Trophoblast cell (in vitro differentiated cells and primary cell): Measurements from ENCODE around the gene SFTPB.

Source experiments
- DNase-seq, 2 donors: peaks; one replicate each; pipeline ENCODE4 v3.0.0-alpha.2; 2016
- H2AFZ ChIP-seq: 2 replicates; pipeline ENCODE4 v1.6.1; 2013; ENCODE audit warnings: low read length, moderate library complexity, mild to moderate bottlenecking; ENCODE audit not compliant: insufficient read depth, poor library complexity
- H2AK5ac ChIP-seq: 2 replicates; pipeline ENCODE4 v1.6.1; 2013; ENCODE audit warnings: mild to moderate bottlenecking, low read length
- H2BK120ac ChIP-seq: 2 replicates; pipeline ENCODE4 v1.6.1; 2013; ENCODE audit warnings: low read length, mild to moderate bottlenecking, moderate library complexity; ENCODE audit not compliant: insufficient read depth, poor library complexity
- H2BK12ac ChIP-seq: 2 replicates; pipeline ENCODE4 v1.6.1; 2013; ENCODE audit warnings: mild to moderate bottlenecking, low read length, moderate library complexity
- H2BK5ac ChIP-seq: 2 replicates; pipeline ENCODE4 v1.6.1; 2013; ENCODE audit warnings: low read length, low read depth, moderate library complexity, mild to moderate bottlenecking; ENCODE audit not compliant: poor library complexity
- H3K14ac ChIP-seq: 2 replicates; pipeline ENCODE4 v1.6.1; 2013; ENCODE audit warnings: mild to moderate bottlenecking, low read length
- H3K18ac ChIP-seq: 2 replicates; pipeline ENCODE4 v1.6.1; 2013; ENCODE audit warnings: mild to moderate bottlenecking, low read length
- H3K23ac ChIP-seq: 2 replicates; pipeline ENCODE4 v1.6.1; 2013; ENCODE audit warnings: low read length
- H3K27ac ChIP-seq: 2 replicates; pipeline ENCODE4 v1.5.1; 2013; ENCODE audit warnings: low read depth, mild to moderate bottlenecking, inconsistent platforms, low read length, moderate library complexity
- H3K27me3 ChIP-seq: 2 replicates; pipeline ENCODE4 v1.6.1; 2013; ENCODE audit warnings: inconsistent platforms, mild to moderate bottlenecking, low read length, moderate library complexity; ENCODE audit not compliant: insufficient read depth
- H3K36me3 ChIP-seq, 2 experiments: 1 replicate in 1 of 2; 2 replicates in 1 of 2; pipeline ENCODE4 v1.6.1; 2013; ENCODE audit warnings: low read length in 2 of 2, mild to moderate bottlenecking in 2 of 2, moderate library complexity in 1 of 2; ENCODE audit not compliant: insufficient read depth in 2 of 2, control insufficient read depth in 1 of 2
- H3K4ac ChIP-seq: 2 replicates; pipeline ENCODE4 v1.6.1; 2013; ENCODE audit warnings: low read depth, mild to moderate bottlenecking, low read length, moderate library complexity
- H3K4me1 ChIP-seq, 2 experiments: 1 replicate in 1 of 2; 2 replicates in 1 of 2; pipeline ENCODE4 v1.6.1; 2013; ENCODE audit warnings: low read length in 2 of 2, mild to moderate bottlenecking in 2 of 2, moderate library complexity in 1 of 2; ENCODE audit not compliant: insufficient read depth in 2 of 2, control insufficient read depth in 1 of 2
- H3K4me2 ChIP-seq: 2 replicates; pipeline ENCODE4 v1.6.1; 2013; ENCODE audit warnings: inconsistent platforms, mild to moderate bottlenecking, low read length, moderate library complexity
- H3K4me3 ChIP-seq: 2 replicates; pipeline ENCODE4 v1.5.1; 2013; ENCODE audit warnings: mild to moderate bottlenecking, low read depth, low read length, inconsistent platforms
- H3K79me1 ChIP-seq: one replicate; pipeline ENCODE4 v1.6.1; 2013; ENCODE audit warnings: low read length
- H3K79me2 ChIP-seq: 2 replicates; pipeline ENCODE4 v1.6.1; 2013; ENCODE audit warnings: low read length, mild to moderate bottlenecking; ENCODE audit not compliant: control insufficient read depth, insufficient read depth, poor library complexity
- H3K9ac ChIP-seq: 2 replicates; pipeline ENCODE4 v1.6.1; 2013; ENCODE audit warnings: mild to moderate bottlenecking, low read length
- H3K9me3 ChIP-seq: 2 replicates; pipeline ENCODE4 v1.6.1; 2013; ENCODE audit warnings: low read depth, mild to moderate bottlenecking, control low read depth, inconsistent platforms, low read length; ENCODE audit not compliant: insufficient read depth
- H4K12ac ChIP-seq: 2 replicates; pipeline ENCODE4 v1.6.1; 2013; ENCODE audit warnings: low read depth, mild to moderate bottlenecking, low read length, moderate library complexity
- H4K8ac ChIP-seq: 2 replicates; pipeline ENCODE4 v1.6.1; 2013; ENCODE audit warnings: low read depth, mild to moderate bottlenecking, low read length, moderate library complexity
- H4K91ac ChIP-seq: one replicate; pipeline ENCODE4 v1.6.1; 2013; ENCODE audit warnings: low read depth, mild to moderate bottlenecking, low read length, moderate library complexity
- WGBS: extraction: QIAGEN DNeasy Blood & Tissue Kit; methylation state at CpG from one replicate; pipeline ENCODE4 v1.1.7; 2013; ENCODE audit warnings: missing lambda C conversion rate; ENCODE audit not compliant: insufficient read length, insufficient coverage; ENCODE audit errors: extremely low coverage; 5-methylcytosine and 5-hydroxymethylcytosine counted together

The SFTPB gene

GRCh38 chr2:85684380-85684779 lies 16.4 kb upstream of the SFTPB start:
- no peaks in the 10 kb centered on the region for H3K27me3 ChIP-seq
- no CpG with 5 or more reads among the region's 4 CpGs for WGBS

GRCh38 chr2:85682378-85682777 lies 14.4 kb upstream of the SFTPB start:
- Histone ChIP-seq H3K4me1 (peaks cover 13 to 15% of the 10 kb centered on the region in 2 experiments), H2BK120ac (no peak overlapping the region), H4K91ac (peak overlapping the region; percentile 32), H3K9me3 (no peaks in the 10 kb centered on the region), H3K14ac (no peak overlapping the region), H4K12ac (no peak overlapping the region), H2AK5ac (no peak overlapping the region), H3K27me3 (no peaks in the 10 kb centered on the region), H3K4me2 (no peak overlapping the region), H2AFZ (no peak overlapping the region), H3K36me3 (no peaks in the 10 kb centered on the region), H2BK12ac (no peak overlapping the region), H3K4ac (no peak overlapping the region), H3K4me3 (no peak overlapping the region), H3K23ac (no peak overlapping the region), H4K8ac (no peak overlapping the region), H3K9ac (no peak overlapping the region), H2BK5ac (no peak overlapping the region), H3K79me2 (peaks cover 2% of the 10 kb centered on the region), H3K27ac (no peak overlapping the region), H3K18ac (no peak overlapping the region), H3K79me1 (peaks cover 4% of the 10 kb centered on the region)
- no CpG with 5 or more reads among the region's 5 CpGs for WGBS
- DNase-seq = no peak

More at GRCh38 chr2:85684380-85684779, 16.4 kb upstream of the SFTPB start:
- Histone ChIP-seq H3K9me3 (no peaks in the 10 kb centered on the region), H3K4me2 (no peak overlapping the region), H3K4me3 (no peak overlapping the region), H4K91ac (no peak overlapping the region), H2BK12ac (no peak overlapping the region), H3K36me3 (no peaks in the 10 kb centered on the region), H3K14ac (no peak overlapping the region), H3K79me2 (peaks cover 2% of the 10 kb centered on the region), H3K23ac (no peak overlapping the region), H2BK5ac (no peak overlapping the region), H2AFZ (no peak overlapping the region), H2AK5ac (no peak overlapping the region), H4K8ac (no peak overlapping the region), H4K12ac (no peak overlapping the region), H3K18ac (no peak overlapping the region), H3K27ac (no peak overlapping the region), H3K9ac (no peak overlapping the region), H3K79me1 (peaks cover 4% of the 10 kb centered on the region), H2BK120ac (no peak overlapping the region), H3K4ac (no peak overlapping the region), H3K4me1 (peaks cover 13 to 15% of the 10 kb centered on the region in 2 experiments)
- no peak for DNase-seq

GRCh38 chr2:85681776-85682175 lies 13.8 kb upstream of the SFTPB start:
- Histone ChIP-seq H3K4me3 (no peak overlapping the region), H3K4me1 (peaks cover 13 to 15% of the 10 kb centered on the region in 2 experiments), H3K4me2 (peak overlapping the region; percentile 3), H2AFZ (no peak overlapping the region), H3K27ac (peak overlapping the region; percentile 40), H3K18ac (no peak overlapping the region), H3K9ac (no peak overlapping the region), H3K4ac (no peak overlapping the region), H3K14ac (no peak overlapping the region), H3K79me2 (peaks cover 2% of the 10 kb centered on the region), H2BK12ac (peak overlapping the region; percentile 1), H3K36me3 (no peaks in the 10 kb centered on the region), H4K91ac (peak overlapping the region; percentile 3), H2AK5ac (no peak overlapping the region), H3K23ac (no peak overlapping the region), H4K8ac (no peak overlapping the region), H3K9me3 (no peaks in the 10 kb centered on the region), H2BK120ac (peak overlapping the region; percentile 23), H3K27me3 (no peaks in the 10 kb centered on the region), H4K12ac (no peak overlapping the region), H2BK5ac (peak overlapping the region; percentile 19), H3K79me1 (peaks cover 4% of the 10 kb centered on the region)
- no CpG with 5 or more reads among the region's 1 CpG for WGBS
- DNase-seq = no peak

GRCh38 chr2:85681372-85681763 lies 13.4 kb upstream of the SFTPB start:
- Histone ChIP-seq H3K79me1 (peaks cover 4% of the 10 kb centered on the region), H3K23ac (no peak overlapping the region), H3K79me2 (peaks cover 2% of the 10 kb centered on the region), H3K4me2 (peak overlapping the region; percentile 3), H3K9me3 (no peaks in the 10 kb centered on the region), H3K4ac (no peak overlapping the region), H3K27ac (peak overlapping the region; percentile 40), H2BK5ac (peak overlapping the region; percentile 19), H3K9ac (no peak overlapping the region), H2AFZ (no peak overlapping the region), H4K12ac (no peak overlapping the region), H2BK12ac (no peak overlapping the region), H4K8ac (no peak overlapping the region), H3K18ac (no peak overlapping the region), H4K91ac (peak overlapping the region; percentile 3), H3K36me3 (no peaks in the 10 kb centered on the region), H3K4me3 (no peak overlapping the region), H3K14ac (no peak overlapping the region), H3K4me1 (peaks cover 13 to 15% of the 10 kb centered on the region in 2 experiments), H2BK120ac (no peak overlapping the region), H2AK5ac (no peak overlapping the region), H3K27me3 (no peaks in the 10 kb centered on the region)
- peak in 1 of 2 donors; percentile 18 for DNase-seq
- no CpG with 5 or more reads among the region's 5 CpGs for WGBS
